ENCODE data around the gene LMNTD2. TPM values are rescaled to one million over a fixed set of nuclear protein-coding genes. Genes with fewer than 3 reads are reported as not detected.

Gene LMNTD2
- total RNA-seq, 2 donors from 2014 or later = 13.6 to 15.3 TPM

DNA sequence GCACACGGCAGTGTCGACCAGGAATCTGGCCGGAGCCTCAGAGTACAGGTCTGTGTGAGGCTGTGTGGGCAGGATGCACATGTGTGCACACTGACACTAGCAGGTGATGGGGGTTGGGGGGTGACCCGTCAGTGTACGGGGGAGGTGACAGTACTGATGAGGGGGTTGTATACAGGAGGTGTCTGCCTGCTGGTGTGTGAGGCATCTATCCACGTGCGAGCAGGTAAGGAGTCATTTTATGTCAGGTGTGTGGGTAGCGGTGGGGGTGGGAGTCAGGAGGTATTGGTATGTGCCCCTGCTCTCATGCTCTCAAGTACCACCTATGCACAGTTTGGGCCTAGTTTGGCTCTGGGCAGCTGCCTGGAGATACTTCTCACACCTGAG, 11.3 kb upstream of the LMNTD2 start:
- DNase-seq (no peak), ATAC-seq (no peak)
- intact Hi-C loops (cut with DNase I, micrococcal nuclease) = no loop called here

DNA sequence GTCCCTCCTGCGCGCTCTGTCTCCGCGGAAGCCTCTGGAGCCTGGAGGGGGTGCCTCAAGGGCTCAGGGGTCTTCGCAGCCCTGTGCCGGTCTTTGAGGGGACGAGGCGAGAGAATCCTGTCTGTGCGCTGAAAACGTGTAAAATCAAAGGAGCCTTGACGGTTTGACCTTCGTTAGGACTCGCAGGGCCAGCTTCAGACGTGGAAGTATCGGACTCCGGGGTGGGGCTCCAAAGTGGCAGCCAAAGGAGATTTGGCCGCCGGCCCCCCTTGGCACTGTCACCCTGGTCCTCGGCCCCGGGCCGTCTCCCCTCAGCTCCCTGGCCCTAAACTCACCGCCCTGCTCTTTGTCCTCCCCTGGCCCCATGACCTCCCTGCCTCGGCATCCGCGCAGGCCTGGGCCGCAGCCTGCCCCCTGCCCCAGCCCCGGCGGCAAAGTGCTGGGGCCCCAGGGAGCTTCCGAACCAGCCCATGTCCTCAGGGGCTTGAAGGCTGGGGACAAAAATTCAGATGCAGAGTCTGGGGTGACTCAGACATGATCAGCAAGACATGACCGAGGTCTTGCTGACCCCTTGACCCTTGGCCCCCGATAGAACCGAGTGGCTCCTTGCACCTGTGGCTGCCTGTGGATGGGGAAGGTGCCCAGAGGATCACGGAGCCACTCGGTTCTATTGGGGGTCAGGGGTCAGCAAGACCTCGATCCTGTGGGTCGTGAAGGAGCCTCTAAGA, 8.8 kb upstream of the LMNTD2 start:
- peak; percentile 12 for ATAC-seq
- intact Hi-C loops (cut with DNase I, micrococcal nuclease) = no loop called here

DNA sequence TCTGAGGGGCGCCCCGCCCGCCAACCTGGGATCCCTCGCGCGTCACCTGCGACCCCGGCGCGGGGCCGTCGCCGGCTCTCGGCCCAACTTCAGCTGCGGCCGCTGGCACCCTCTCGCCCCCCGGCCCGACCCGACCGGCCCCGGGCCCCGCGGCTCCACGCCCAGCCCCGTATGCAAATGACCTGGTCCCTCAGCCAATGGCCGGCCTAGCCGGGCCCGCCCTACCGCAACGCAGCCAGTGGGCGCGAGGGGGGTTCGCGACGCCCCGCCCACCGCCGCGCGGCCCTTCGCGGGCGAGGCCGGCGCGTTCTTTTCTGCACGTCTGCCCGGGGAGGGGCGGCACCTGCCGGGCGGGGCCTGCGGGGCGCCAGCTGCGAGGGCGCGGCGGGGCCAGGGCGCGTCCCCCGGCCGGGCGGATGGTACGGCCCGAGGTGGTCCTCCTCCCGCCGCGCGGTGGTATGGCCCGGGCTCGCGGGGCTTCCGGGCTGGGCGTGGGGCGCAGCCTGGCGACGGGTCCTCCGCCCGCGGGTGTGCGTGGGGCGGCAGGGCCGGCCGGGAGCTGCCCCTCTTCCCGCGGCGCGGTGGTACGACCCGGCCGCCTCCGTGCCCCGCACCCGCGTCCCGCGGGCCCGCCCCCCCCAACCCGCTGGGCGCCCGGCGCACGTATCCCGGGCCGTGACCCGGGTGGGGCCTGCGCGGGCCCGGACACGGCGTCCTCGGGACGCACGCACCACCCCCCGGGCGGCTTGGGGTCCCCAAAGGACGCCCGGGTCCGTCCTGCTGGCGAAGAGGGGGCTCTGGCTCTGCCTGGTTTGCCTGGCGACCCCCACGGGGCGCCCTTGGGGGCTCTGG, 8.0 kb upstream of the LMNTD2 start:
- ATAC-seq = peak; percentile 84
- intact Hi-C loops (cut with DNase I, micrococcal nuclease) = no loop called here
- DNase-seq = peak; percentile 94

More for the DNA sequence above, 8.8 kb upstream of the LMNTD2 start:
- DNase-seq = no peak

DNA sequence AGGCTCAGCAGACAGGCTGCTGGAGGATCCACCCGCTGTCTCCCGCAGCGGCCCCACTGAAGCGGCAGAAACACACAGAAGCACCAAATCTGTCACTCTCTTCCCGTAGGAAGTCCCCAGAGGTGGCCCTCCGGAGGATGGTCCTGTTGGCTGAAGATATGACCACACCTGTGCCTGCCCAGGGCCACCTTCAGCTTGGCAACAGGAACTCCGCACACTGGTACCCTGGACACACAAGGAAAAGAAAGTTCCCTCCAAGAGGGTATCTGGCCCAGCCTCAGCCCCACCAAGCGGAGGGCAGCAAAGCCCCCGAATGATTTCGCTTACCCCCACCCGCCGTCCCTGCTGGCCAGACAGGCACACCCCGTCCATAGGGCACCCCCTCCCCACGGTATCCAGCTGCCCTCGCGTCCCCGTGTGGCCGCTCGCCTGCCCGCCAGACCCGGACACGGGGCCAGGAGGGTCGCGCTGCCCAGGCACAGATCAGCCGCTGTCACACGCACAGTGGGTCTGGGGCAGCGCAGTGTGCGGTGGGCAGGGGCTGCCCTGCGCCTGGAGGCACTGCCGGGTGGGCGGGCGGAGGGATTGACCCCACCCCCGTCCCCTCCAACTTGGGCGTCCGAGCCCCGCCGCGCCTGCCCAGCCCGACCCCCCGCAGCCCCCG, 7.2 kb upstream of the LMNTD2 start:
- ATAC-seq (peak; percentile 1), DNase-seq (no peak)
- intact Hi-C loops (cut with DNase I, micrococcal nuclease) = no loop called here

DNA sequence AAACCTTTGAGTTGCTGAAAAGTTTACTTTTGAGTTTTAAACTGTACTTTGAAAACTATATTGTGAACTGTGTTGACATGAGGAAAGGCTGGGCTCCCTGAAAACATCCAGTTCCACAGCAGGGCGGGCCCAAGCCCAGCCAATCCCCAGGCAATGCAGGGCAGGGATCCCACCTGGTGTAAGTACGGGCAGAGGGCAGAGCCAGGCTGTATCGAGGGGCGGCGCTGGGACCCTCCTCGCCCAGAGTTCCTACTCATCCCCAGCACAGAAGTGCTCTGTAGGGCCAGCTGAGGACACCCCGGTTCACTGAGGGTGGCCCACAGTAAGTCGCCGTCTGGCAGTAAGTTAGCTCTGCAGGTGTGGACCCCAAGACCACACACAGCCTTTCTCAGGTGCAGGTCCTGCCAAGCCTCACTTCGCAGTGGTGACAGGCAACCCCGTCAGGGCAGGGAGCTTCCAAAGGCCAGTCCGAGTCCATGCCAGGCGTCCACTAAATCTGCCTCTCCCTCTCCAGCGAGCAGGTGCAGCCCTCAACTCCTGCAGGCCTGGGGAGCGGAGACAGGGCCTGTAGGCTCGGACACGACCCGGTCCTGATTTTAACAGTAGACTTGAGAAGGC, 6.6 kb upstream of the LMNTD2 start:
- DNase-seq (no peak), ATAC-seq (no peak)
- intact Hi-C loops (cut with DNase I, micrococcal nuclease) = no loop called here

DNA sequence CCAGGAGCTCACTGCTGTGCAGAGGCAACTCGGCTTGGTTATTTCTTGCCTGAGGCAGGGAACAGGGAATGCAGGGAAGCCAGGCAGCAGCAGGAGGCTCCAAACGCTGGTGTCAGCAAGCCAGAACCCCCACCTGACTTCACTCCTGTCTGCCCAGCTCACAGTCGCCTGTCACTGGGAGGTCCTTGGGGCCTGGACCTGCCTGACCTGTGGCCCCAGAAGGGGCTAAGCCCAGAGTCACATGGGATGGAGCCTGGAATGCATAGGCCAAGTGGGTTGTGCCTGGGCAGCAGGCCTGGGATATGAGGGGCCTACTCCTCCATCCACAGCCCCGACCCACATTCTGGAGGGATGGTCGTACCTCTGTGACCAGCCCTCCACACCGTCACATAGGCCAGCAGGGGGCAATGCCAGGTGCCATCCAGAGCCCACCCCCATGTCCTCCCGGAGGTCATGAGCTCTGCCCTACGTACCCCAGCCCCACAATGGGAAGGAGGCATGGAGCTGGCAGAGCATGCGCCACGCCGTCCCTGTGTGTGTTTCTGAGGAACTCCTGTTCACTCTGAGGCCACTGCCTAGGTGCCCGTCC, 5.5 kb upstream of the LMNTD2 start:
- intact Hi-C loops (cut with DNase I, micrococcal nuclease) = no loop called here
- no peak for DNase-seq

DNA sequence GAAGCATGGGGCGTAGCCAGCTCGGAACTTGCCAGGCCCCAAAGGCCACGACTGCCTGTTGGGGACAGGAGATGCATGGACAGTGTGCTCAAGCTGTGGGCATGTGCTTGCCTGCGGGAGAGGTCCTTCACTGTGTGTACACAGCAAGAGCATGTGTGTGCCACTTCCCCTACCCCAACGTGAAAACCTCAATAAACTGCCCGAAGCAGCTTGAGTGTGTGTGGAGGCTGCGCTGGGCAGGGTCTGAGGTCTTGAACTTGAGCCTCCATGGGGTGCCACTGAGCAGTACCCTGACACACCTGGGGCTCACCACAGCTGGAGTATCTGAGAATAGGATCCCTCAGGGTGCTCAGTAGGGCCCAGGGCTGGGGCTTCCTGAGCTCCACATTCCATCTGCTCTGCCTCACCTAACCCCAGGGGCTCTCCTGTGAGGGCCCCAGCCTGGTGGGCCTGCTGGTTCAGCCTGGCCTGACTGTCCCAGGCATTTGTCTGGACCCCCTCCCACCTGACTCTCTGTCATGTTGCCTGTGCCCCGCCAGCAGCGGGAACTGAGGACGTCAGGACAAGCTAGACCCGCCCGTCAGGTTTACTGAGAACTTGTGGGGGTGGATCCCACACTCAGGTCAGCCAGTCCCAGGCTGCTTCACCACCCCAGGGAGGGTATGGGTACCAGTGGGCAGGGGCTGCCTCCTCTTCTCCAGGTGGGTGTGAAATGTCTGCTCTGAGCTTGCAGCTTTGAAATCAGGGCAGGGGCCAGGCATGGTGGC, 3.5 kb upstream of the LMNTD2 start:
- DNase-seq (no peak), ATAC-seq (no peak)
- intact Hi-C loops (cut with DNase I, micrococcal nuclease) = no loop called here

More for the DNA sequence above, 5.5 kb upstream of the LMNTD2 start:
- ATAC-seq = no peak

DNA sequence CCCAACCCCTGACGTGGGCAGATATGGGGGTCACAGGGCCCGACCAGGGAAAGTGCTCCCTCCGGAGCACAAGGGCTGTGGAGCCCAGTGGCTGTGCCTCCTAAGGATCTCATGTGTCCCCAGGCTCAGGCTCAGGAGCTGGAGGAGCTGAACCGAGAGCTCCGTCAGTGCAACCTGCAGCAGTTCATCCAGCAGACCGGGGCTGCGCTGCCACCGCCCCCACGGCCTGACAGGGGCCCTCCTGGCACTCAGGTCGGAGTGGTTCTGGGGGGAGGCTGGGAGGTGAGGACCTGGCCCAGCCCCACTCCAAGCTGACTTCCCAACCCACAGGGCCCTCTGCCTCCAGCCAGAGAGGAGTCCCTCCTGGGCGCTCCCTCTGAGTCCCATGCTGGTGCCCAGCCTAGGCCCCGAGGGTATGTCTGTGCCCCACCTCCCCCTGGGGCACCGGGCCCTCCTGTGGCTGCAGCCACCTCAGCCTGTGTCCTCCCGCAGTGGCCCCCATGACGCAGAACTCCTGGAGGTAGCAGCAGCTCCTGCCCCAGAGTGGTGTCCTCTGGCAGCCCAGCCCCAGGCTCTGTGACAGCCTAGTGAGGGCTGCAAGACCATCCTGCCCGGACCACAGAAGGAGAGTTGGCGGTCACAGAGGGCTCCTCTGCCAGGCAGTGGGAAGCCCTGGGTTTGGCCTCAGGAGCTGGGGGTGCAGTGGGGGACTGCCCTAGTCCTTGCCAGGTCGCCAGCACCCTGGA, 2.7 kb upstream of the LMNTD2 start:
- ATAC-seq = no peak
- no peak for DNase-seq
- intact Hi-C loops (cut with DNase I, micrococcal nuclease) = no loop called here

DNA sequence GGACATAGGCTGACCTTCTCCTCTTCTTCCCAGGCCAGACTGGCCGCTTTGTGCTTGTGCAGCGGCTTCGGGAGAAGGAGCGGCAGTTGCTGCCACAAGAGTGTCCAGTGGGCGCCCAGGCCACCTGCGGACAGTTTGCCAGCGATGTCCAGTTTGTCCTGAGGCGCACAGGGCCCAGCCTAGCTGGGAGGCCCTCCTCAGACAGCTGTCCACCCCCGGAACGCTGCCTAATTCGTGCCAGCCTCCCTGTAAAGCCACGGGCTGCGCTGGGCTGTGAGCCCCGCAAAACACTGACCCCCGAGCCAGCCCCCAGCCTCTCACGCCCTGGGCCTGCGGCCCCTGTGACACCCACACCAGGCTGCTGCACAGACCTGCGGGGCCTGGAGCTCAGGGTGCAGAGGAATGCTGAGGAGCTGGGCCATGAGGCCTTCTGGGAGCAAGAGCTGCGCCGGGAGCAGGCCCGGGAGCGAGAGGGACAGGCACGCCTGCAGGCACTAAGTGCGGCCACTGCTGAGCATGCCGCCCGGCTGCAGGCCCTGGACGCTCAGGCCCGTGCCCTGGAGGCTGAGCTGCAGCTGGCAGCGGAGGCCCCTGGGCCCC, 1.6 kb upstream of the LMNTD2 start:
- intact Hi-C loops (cut with DNase I, micrococcal nuclease) = no loop called here
- ATAC-seq (no peak), DNase-seq (no peak)

DNA sequence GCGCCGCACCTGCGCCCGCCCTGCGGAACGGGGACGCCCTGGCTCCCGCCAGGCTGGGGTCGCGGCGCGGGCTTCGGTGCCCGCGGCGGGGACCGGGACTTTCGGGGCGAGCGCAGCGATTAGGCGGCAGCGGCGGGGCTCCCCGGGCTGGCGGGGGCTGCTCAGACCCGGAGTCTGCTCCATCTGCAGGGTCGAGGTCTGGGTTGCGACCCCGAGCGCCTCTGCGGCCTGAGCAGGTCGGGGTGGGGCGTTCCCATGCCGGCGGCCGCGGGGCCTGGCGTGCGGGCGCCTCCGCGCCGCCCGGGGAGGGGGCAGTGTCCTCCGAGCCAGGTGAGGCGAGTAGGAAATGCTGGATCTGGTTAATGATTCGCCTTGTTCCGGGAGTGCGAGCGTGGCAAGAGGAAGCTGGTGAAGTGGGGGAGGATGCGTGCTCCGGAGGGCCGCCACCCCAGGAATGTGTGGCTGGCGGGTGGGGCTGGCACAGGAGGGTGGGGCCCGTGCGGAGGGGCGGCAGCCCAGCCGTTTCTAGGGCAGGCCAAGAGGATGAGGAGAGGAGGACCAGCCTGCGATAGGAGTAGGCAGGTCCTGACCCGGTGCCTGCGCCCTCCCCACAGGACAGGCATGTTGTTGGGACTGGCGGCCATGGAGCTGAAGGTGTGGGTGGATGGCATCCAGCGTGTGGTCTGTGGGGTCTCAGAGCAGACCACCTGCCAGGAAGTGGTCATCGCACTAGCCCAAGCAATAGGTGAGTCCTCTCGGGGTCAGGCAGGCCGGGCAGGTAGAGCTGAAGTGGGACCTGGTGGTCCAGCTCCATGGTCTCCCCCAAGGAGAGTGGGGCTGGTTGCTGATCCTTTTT, 838 bp upstream of the LMNTD2 start:
- intact Hi-C loops (cut with DNase I, micrococcal nuclease) = no loop called here
- ATAC-seq (peak; percentile 66), DNase-seq (peak; percentile 84 to 94)

DNA sequence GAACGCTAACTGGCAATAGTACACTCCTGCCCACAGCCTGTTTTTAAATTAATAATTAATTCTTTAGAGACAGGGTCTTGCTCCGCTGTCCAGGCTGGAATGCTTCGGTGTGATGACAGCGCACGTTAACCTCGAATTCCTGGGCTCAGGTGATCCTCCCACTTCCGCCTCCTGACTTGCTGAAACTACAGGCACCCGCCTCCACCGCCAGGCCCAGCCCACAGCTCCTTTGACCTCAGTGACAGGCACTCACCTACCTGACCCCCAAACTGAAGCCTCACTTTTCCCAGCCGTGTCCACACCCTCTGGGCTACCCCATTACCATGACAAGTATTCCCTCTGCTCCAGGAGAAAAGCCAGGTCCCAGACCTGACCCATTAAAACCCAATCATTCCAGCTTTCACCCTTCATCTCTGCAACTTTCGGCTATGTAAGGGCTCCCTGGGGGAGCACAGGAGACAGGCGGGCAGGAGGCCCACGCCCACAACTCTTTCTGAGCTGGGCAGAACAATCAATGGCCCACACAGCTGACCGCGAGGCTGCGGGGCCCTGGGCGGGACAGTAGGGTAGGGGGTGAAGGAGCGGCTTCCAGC, 730 bp downstream of the LMNTD2 start:
- intact Hi-C loops (cut with DNase I, micrococcal nuclease) = loop anchor here in 1 of 2 donors (10.0 kb wide), 1 partner anchor 165 kb away; no protein-coding TSS in a partner anchor
- DNase-seq = peak; percentile 83 to 89
- ATAC-seq = peak; percentile 56

DNA sequence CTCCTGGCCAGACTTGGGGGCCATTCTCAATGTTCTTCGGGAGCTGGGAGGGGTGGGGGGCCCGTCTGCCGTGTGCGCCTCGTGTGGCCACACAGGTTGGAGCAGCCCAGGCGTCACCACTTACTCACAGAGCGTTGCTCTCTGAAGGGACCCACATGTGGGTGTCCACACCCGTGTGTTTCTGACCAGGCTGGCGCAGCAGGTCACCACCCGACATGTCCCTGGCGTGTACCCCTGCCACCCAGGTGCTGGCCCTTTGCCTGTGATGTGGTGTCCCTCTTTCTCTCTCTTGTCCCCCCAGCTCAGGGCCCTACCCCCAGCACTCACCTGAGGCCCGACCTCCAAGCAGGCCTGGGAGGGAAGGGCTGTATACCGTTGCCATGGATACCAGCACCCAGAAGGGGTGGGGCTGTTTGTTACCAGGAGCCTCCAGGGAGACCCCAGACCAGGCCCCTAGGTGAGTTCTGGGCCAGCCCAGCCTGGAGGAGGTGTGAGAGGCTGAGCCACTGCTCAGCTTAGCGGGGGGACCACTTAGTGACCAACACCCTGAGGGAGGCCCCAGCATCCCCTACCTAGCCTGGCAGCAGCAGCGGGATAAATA, 1.4 kb downstream of the LMNTD2 start:
- DNase-seq (no peak), ATAC-seq (no peak)
- intact Hi-C loops (cut with DNase I, micrococcal nuclease) = loop anchor here in 1 of 2 donors (10.0 kb wide), 1 partner anchor 166 kb away; no protein-coding TSS in a partner anchor

DNA sequence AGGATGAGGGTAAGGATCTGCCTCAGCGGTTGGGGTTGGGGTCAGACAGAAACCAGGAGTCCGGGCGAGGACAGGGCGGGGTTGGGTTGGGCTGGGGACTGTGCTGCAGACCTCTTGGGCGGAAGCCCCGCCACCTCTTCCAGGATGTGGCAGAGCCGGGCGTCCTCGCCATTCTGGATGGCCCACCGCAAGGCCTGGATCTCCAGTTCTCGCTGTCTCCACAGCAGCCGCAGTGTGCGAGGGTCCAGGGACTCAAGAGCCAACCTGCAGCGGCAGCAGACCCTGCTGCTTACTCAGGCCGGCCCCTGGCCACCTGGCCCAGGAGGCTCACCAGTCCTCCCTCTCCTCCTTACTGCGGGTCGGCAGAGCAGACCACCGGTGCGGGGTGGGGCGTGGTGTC, 2.0 kb downstream of the LMNTD2 start:
- DNase-seq = no peak
- intact Hi-C loops (cut with DNase I, micrococcal nuclease) = loop anchor here in 1 of 2 donors (10.0 kb wide), 1 partner anchor 166 kb away; no protein-coding TSS in a partner anchor
- ATAC-seq = no peak

DNA sequence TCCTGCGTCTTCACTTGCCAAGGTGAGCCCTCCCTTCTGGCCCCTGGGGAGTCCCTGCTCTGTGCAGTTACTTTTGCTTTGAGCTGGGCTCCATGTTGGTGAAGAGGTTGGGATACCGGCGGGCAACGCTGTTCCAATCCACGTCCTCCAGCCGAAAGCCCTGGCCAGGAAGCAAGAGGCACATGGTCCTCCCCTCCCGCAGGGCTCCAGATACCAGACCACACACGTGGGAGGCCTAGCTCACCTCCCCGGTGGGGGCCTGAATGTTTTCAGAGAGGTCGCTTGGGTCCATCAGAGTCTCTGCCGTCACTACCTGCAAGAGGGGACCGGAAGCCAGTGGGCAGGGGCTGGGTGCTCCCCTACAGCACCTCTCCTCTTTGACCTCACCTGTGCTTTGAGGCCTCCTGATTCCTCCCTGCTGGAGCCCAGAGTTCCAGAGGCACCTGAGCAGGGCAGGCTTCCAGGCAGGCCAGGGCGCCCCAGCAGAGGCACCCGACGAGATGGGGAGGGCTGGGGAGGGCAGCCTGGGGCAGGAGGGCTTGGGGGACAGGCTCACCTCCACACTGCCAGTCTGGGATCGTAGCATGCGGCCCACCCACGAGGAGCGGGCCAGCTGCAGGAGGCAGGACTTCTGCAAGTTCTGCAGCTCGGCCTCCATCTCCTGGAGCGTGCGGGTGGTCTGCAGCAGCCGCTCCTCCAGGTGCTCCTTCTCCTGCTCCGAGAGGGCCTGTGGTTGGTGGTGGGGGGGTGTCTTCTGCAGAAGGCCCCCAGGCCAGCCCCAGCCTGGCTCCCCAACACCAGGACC, 3.0 kb downstream of the LMNTD2 start:
- ATAC-seq = no peak
- DNase-seq = no peak
- intact Hi-C loops (cut with DNase I, micrococcal nuclease) = loop anchor here in 1 of 2 donors (10.0 kb wide), 1 partner anchor 167 kb away; no protein-coding TSS in a partner anchor

All from left colon (tissue), 2 donors.